ENCODE data around the gene DCLK1. TPM values are rescaled to one million over a fixed set of nuclear protein-coding genes. Genes with fewer than 3 reads are reported as not detected.

DCLK1 gene
- total RNA-seq, 3 donors from 2014 or later (not counting 1 experiment from before 2014, with no cell fraction given): not detected

- Histone ChIP-seq H3K4me1 (ENCODE audit: control insufficient read depth, insufficient read depth, low read length) (no peaks in the 10 kb centered on the region), H3K36me3 (ENCODE audit: control insufficient read depth, insufficient read depth, low read length) (no peaks in the 10 kb centered on the region), H3K27ac (ENCODE audit: low read length) (no peak overlapping the region), H3K4me3 (ENCODE audit: low read length) (no peak overlapping the region), H3K27me3 (ENCODE audit: control insufficient read depth, insufficient read depth, low read length) (no peaks in the 10 kb centered on the region), H3K9me3 (ENCODE audit: control insufficient read depth, insufficient read depth, low read length) (no peaks in the 10 kb centered on the region)
- Mint-ChIP-seq H3K27ac (no peak overlapping the region), H3K4me3 (no peak overlapping the region), H3K36me3 (no peaks in the 10 kb centered on the region), H3K27me3 (ENCODE audit: low read depth in 2 of 2) (no peaks in the 10 kb centered on the region), H3K4me1 (no peaks in the 10 kb centered on the region), H3K9me3 (peaks cover 8 to 11% of the 10 kb centered on the region in 2 donors)
- TF ChIP-seq, protein P1, sequence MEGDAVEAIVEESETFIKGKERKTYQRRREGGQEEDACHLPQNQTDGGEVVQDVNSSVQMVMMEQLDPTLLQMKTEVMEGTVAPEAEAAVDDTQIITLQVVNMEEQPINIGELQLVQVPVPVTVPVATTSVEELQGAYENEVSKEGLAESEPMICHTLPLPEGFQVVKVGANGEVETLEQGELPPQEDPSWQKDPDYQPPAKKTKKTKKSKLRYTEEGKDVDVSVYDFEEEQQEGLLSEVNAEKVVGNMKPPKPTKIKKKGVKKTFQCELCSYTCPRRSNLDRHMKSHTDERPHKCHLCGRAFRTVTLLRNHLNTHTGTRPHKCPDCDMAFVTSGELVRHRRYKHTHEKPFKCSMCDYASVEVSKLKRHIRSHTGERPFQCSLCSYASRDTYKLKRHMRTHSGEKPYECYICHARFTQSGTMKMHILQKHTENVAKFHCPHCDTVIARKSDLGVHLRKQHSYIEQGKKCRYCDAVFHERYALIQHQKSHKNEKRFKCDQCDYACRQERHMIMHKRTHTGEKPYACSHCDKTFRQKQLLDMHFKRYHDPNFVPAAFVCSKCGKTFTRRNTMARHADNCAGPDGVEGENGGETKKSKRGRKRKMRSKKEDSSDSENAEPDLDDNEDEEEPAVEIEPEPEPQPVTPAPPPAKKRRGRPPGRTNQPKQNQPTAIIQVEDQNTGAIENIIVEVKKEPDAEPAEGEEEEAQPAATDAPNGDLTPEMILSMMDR (IDR thresholded peaks at IDR 0.05): no peak
- WGBS (ENCODE audit: insufficient coverage): 90% methylated on average over 3 of the region's 4 CpGs
- DNase-seq: no peak
- intact Hi-C loops (cut with micrococcal nuclease): no loop called here
- ATAC-seq: no peak
Observed at GRCh38 chr13:36146511-36147269, 15.5 kb upstream of the DCLK1 start.

- peaks cover 4 to 11% of the 10 kb centered on the region in 2 donors for H3K9me3 Mint-ChIP-seq
Observed at GRCh38 chr13:36143738-36144137, 12.6 kb upstream of the DCLK1 start.

GRCh38 chr13:36142735-36143134 lies 11.6 kb upstream of the DCLK1 start:
- DNase-seq: no peak
- no peaks in the 10 kb centered on the region for H3K9me3 ChIP-seq (ENCODE audit: control insufficient read depth, insufficient read depth, low read length)
- no peaks in the 10 kb centered on the region for H3K36me3 ChIP-seq (ENCODE audit: control insufficient read depth, insufficient read depth, low read length)
- Mint-ChIP-seq H3K27ac (no peak overlapping the region), H3K4me1 (no peaks in the 10 kb centered on the region), H3K27me3 (ENCODE audit: low read depth in 2 of 2) (no peaks in the 10 kb centered on the region), H3K4me3 (no peak overlapping the region), H3K9me3 (peaks cover 6 to 11% of the 10 kb centered on the region in 2 donors), H3K36me3 (no peaks in the 10 kb centered on the region)
- TF ChIP-seq, protein P1 (IDR thresholded peaks at IDR 0.05): no peak
- no peaks in the 10 kb centered on the region for H3K27me3 ChIP-seq (ENCODE audit: control insufficient read depth, insufficient read depth, low read length)
- H3K4me1 ChIP-seq (ENCODE audit: control insufficient read depth, insufficient read depth, low read length): no peaks in the 10 kb centered on the region
- H3K27ac ChIP-seq (ENCODE audit: low read length): no peak overlapping the region
- intact Hi-C loops (cut with micrococcal nuclease): no loop called here
- H3K4me3 ChIP-seq (ENCODE audit: low read length): no peak overlapping the region
- ATAC-seq: no peak

More at GRCh38 chr13:36143738-36144137, 12.6 kb upstream of the DCLK1 start:
- Mint-ChIP-seq H3K36me3 (no peaks in the 10 kb centered on the region), H3K27ac (no peak overlapping the region), H3K27me3 (ENCODE audit: low read depth in 2 of 2) (no peaks in the 10 kb centered on the region), H3K4me3 (no peak overlapping the region), H3K4me1 (no peaks in the 10 kb centered on the region)
- H3K27me3 ChIP-seq (ENCODE audit: control insufficient read depth, insufficient read depth, low read length): no peaks in the 10 kb centered on the region
- no peaks in the 10 kb centered on the region for H3K9me3 ChIP-seq (ENCODE audit: control insufficient read depth, insufficient read depth, low read length)
- WGBS (ENCODE audit: insufficient coverage): no CpG with 5 or more reads among the region's 2 CpGs
- H3K27ac ChIP-seq (ENCODE audit: low read length): no peak overlapping the region
- no peaks in the 10 kb centered on the region for H3K4me1 ChIP-seq (ENCODE audit: control insufficient read depth, insufficient read depth, low read length)
- ATAC-seq: no peak
- DNase-seq: no peak
- no peak overlapping the region for H3K4me3 ChIP-seq (ENCODE audit: low read length)
- TF ChIP-seq, protein P1 (IDR thresholded peaks at IDR 0.05): no peak
- H3K36me3 ChIP-seq (ENCODE audit: control insufficient read depth, insufficient read depth, low read length): no peaks in the 10 kb centered on the region
- intact Hi-C loops (cut with micrococcal nuclease): no loop called here

DNA sequence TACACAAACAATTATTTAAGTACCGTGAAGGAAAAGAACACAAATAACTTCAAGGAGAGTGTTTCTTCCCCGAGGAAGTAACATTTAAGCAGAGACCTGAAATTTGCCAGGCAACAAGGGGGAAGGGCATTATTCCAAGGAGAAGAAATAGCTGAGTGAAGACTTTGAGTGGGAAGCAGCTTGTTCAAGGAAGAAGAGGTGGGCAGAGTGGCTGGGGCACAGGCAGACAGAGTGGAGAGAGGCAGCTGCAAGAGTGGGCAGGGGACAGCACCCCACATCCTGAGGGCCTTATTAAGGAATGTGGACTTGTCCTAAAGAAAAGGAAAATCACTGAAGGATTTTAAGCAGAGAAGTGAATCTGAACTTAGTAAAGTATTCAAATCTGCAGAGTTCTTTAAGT lies 4.7 kb upstream of the DCLK1 start:
- peaks cover 7 to 13% of the 10 kb centered on the region in 2 donors for H3K27me3 Mint-ChIP-seq (ENCODE audit: low read depth in 2 of 2)
- Histone ChIP-seq H3K4me3 (ENCODE audit: low read length) (no peak overlapping the region), H3K27ac (ENCODE audit: low read length) (no peak overlapping the region), H3K9me3 (ENCODE audit: control insufficient read depth, insufficient read depth, low read length) (no peaks in the 10 kb centered on the region), H3K4me1 (ENCODE audit: control insufficient read depth, insufficient read depth, low read length) (no peaks in the 10 kb centered on the region), H3K27me3 (ENCODE audit: control insufficient read depth, insufficient read depth, low read length) (peaks cover 5% of the 10 kb centered on the region), H3K36me3 (ENCODE audit: control insufficient read depth, insufficient read depth, low read length) (no peaks in the 10 kb centered on the region)
- peaks cover 9 to 13% of the 10 kb centered on the region in 2 donors for H3K9me3 Mint-ChIP-seq
- DNase-seq: no peak
- ATAC-seq: no peak
- no peaks in the 10 kb centered on the region for H3K4me1 Mint-ChIP-seq
- TF ChIP-seq, protein P1 (IDR thresholded peaks at IDR 0.05): no peak
- WGBS (ENCODE audit: insufficient coverage): 90% methylated on average over 2 of the region's 2 CpGs
- H3K4me3 Mint-ChIP-seq: no peak overlapping the region
- peaks cover 10% of the 10 kb centered on the region for H3K36me3 Mint-ChIP-seq
- intact Hi-C loops (cut with micrococcal nuclease): no loop called here
- no peak overlapping the region for H3K27ac Mint-ChIP-seq

Data from natural killer cell (primary cell).